ENCODE results near the gene ISG20L2. TPM values are rescaled to one million over a fixed set of nuclear protein-coding genes. Genes with fewer than 3 reads are reported as not detected.

ISG20L2 gene
- total and polyA plus RNA-seq, 2 experiments from 2014 or later: 23.1 to 34.9 TPM

GRCh38 chr1:156772728-156773497 lies 44.3 kb upstream of the ISG20L2 start:
- H3K27ac Mint-ChIP-seq: no peak overlapping the region
- Histone ChIP-seq H3K4me1 (ENCODE audit: insufficient read depth) (peaks cover 25% of the 10 kb centered on the region), H3K27me3 (ENCODE audit: insufficient read depth) (no peaks in the 10 kb centered on the region), H3K27ac (ENCODE audit: low read depth) (no peak overlapping the region), H4K20me1 (replicated peaks; ENCODE audit: insufficient read depth) (peaks cover 82% of the 10 kb centered on the region), H3K9me2 (ENCODE audit: insufficient read depth) (no peaks in the 10 kb centered on the region), H3F3A (replicated peaks; ENCODE audit: low read depth) (peaks cover 18% of the 10 kb centered on the region), H3K79me2 (replicated peaks; ENCODE audit: insufficient read depth) (peaks cover 100% of the 10 kb centered on the region), H2AFZ (no peak overlapping the region), H3K4me3 (no peak overlapping the region), H3K4me2 (no peak overlapping the region), H3K36me3 (ENCODE audit: insufficient read depth) (peaks cover 7% of the 10 kb centered on the region)
- ATAC-seq (no peak), DNase-seq (ENCODE audit: low spot score) (no peak)
- H3K27me3 Mint-ChIP-seq (ENCODE audit: insufficient read depth, low read depth, poor library complexity): peaks cover 11% of the 10 kb centered on the region
- H3K4me1 Mint-ChIP-seq: peaks cover 31% of the 10 kb centered on the region
- H3K36me3 Mint-ChIP-seq (ENCODE audit: low read depth): peaks cover 43% of the 10 kb centered on the region
- TF ChIP-seq NANOG (IDR thresholded peaks at IDR 0.05; ENCODE audit: borderline replicate concordance): no peak
- no peak for TF ChIP-seq STAT1 (IDR thresholded peaks at IDR 0.05; ENCODE audit: unreplicated experiment)
- H3K4me3 Mint-ChIP-seq: no peak overlapping the region
- H3K9me3 Mint-ChIP-seq: no peaks in the 10 kb centered on the region

GRCh38 chr1:156772222-156772621 lies 43.7 kb upstream of the ISG20L2 start:
- Histone ChIP-seq H3K4me3 (no peak overlapping the region), H3K79me2 (replicated peaks; ENCODE audit: insufficient read depth) (peaks cover 95% of the 10 kb centered on the region), H3K27ac (ENCODE audit: low read depth) (no peak overlapping the region), H4K20me1 (replicated peaks; ENCODE audit: insufficient read depth) (peaks cover 76% of the 10 kb centered on the region), H2AFZ (no peak overlapping the region), H3K36me3 (ENCODE audit: insufficient read depth) (peaks cover 7% of the 10 kb centered on the region), H3K9me2 (ENCODE audit: insufficient read depth) (no peaks in the 10 kb centered on the region), H3K4me2 (no peak overlapping the region), H3F3A (replicated peaks; ENCODE audit: low read depth) (peaks cover 18% of the 10 kb centered on the region), H3K4me1 (ENCODE audit: insufficient read depth) (peaks cover 25% of the 10 kb centered on the region), H3K27me3 (ENCODE audit: insufficient read depth) (no peaks in the 10 kb centered on the region)
- no peak for TF ChIP-seq EZH2 (IDR thresholded peaks at IDR 0.05; ENCODE audit: low read depth, unreplicated experiment)
- TF ChIP-seq ETS1 (IDR thresholded peaks at IDR 0.05): no peak
- no peak for TF ChIP-seq ZNF462 (CRISPR knock-in tag; IDR thresholded peaks at IDR 0.05)
- no peak for TF ChIP-seq EZH2phosphoT487 (IDR thresholded peaks at IDR 0.05; ENCODE audit: unreplicated experiment)
- peak in 1 of 2 experiments; percentile 18; a peak in 1 of 4 replicates for TF ChIP-seq CTCF (conservative IDR thresholded peaks at IDR 0.05; ENCODE audit: low read depth in 2 of 2)
- no peak for TF ChIP-seq NANOG (IDR thresholded peaks at IDR 0.05; ENCODE audit: borderline replicate concordance)
- no peak for DNase-seq (ENCODE audit: low spot score)
- Mint-ChIP-seq H3K27me3 (ENCODE audit: insufficient read depth, low read depth, poor library complexity) (peaks cover 8% of the 10 kb centered on the region), H3K4me1 (peaks cover 31% of the 10 kb centered on the region), H3K9me3 (no peaks in the 10 kb centered on the region), H3K4me3 (no peak overlapping the region), H3K27ac (no peak overlapping the region), H3K36me3 (ENCODE audit: low read depth) (peaks cover 40% of the 10 kb centered on the region)
- ATAC-seq: no peak

All from GM23338 (cell line).